B cell (primary cell): ENCODE results near the gene LAYN.

Experiments used
- CTCF ChIP-seq: fragments of 200-600 bp; IDR thresholded peaks from one replicate; pipeline ENCODE4 v1.8.0; 2022; ENCODE audit warnings: antibody characterized with exemption, mild to moderate bottlenecking
- EZH2 ChIP-seq: IDR thresholded peaks from 2 replicates; pipeline ENCODE4 v1.6.1; 2012; ENCODE audit warnings: borderline replicate concordance, low read depth, mild to moderate bottlenecking, moderate library complexity, low read length; ENCODE audit not compliant: insufficient read depth, poor library complexity, severe bottlenecking

GRCh38 chr11:111562692-111563389, 22.3 kb downstream of the LAYN start:
- no peak for TF ChIP-seq CTCF
- no peak for TF ChIP-seq EZH2
